ENCODE results near the gene FTSJ3. TPM values are rescaled to one million over a fixed set of nuclear protein-coding genes. Genes with fewer than 3 reads are reported as not detected.
"Not testable (repeated sequence)": the region's sequence is repeated elsewhere in the genome, so short reads cannot be mapped to it uniquely, and the experiment has no call there.

FTSJ3 gene
- total and polyA plus RNA-seq, 2 experiments from 2014 or later = 29.2 to 61.5 TPM

GRCh38 chr17:63796375-63796774, 31.1 kb downstream of the FTSJ3 start:
- H2AFZ ChIP-seq; ATAC-seq; H3K27me3 Mint-ChIP-seq (ENCODE audit: insufficient read depth, low read depth, poor library complexity); H3K4me1 ChIP-seq (ENCODE audit: insufficient read depth); H3K4me3 Mint-ChIP-seq; H3K27me3 ChIP-seq (ENCODE audit: insufficient read depth); H3K27ac ChIP-seq (ENCODE audit: low read depth); H3K4me3 ChIP-seq; H3K27ac Mint-ChIP-seq; H3K4me2 ChIP-seq; H3K9me3 Mint-ChIP-seq; H3F3A ChIP-seq (replicated peaks; ENCODE audit: low read depth); DNase-seq (ENCODE audit: low spot score); H3K9me2 ChIP-seq (ENCODE audit: insufficient read depth); H3K4me1 Mint-ChIP-seq: not testable (repeated sequence)
- Histone ChIP-seq H4K20me1 (replicated peaks; ENCODE audit: insufficient read depth) (peaks cover 26% of the 10 kb centered on the region), H3K79me2 (replicated peaks; ENCODE audit: insufficient read depth) (peaks cover 71% of the 10 kb centered on the region), H3K36me3 (ENCODE audit: insufficient read depth) (peaks cover 96% of the 10 kb centered on the region)
- H3K36me3 Mint-ChIP-seq (ENCODE audit: low read depth) = peaks cover 92% of the 10 kb centered on the region

GRCh38 chr17:63792055-63792729, 35.3 kb downstream of the FTSJ3 start:
- Histone ChIP-seq H3K36me3 (ENCODE audit: insufficient read depth) (peaks cover 89% of the 10 kb centered on the region), H4K20me1 (replicated peaks; ENCODE audit: insufficient read depth) (peaks cover 32% of the 10 kb centered on the region), H3K4me2 (no peak overlapping the region), H3F3A (replicated peaks; ENCODE audit: low read depth) (0 out of 2 replicates have a peak, but pooled peaks cover 5% of the 10 kb centered on the region), H3K4me1 (ENCODE audit: insufficient read depth) (no peaks in the 10 kb centered on the region), H3K79me2 (replicated peaks; ENCODE audit: insufficient read depth) (peaks cover 93% of the 10 kb centered on the region), H2AFZ (no peak overlapping the region), H3K27ac (ENCODE audit: low read depth) (no peak overlapping the region; the same call in 1 of the 2 replicates), H3K9me2 (ENCODE audit: insufficient read depth) (no peaks in the 10 kb centered on the region), H3K4me3 (no peak overlapping the region), H3K27me3 (ENCODE audit: insufficient read depth) (no peaks in the 10 kb centered on the region)
- no peak for ATAC-seq
- Mint-ChIP-seq H3K27ac (0 out of 2 replicates have a peak overlapping the region, but pooled peaks have one; percentile 72), H3K4me3 (no peak overlapping the region), H3K9me3 (no peaks in the 10 kb centered on the region), H3K27me3 (ENCODE audit: insufficient read depth, low read depth, poor library complexity) (no peaks in the 10 kb centered on the region), H3K4me1 (no peaks in the 10 kb centered on the region), H3K36me3 (ENCODE audit: low read depth) (peaks cover 86% of the 10 kb centered on the region)
- DNase-seq (ENCODE audit: low spot score) = no peak
- TF ChIP-seq, protein P1, sequence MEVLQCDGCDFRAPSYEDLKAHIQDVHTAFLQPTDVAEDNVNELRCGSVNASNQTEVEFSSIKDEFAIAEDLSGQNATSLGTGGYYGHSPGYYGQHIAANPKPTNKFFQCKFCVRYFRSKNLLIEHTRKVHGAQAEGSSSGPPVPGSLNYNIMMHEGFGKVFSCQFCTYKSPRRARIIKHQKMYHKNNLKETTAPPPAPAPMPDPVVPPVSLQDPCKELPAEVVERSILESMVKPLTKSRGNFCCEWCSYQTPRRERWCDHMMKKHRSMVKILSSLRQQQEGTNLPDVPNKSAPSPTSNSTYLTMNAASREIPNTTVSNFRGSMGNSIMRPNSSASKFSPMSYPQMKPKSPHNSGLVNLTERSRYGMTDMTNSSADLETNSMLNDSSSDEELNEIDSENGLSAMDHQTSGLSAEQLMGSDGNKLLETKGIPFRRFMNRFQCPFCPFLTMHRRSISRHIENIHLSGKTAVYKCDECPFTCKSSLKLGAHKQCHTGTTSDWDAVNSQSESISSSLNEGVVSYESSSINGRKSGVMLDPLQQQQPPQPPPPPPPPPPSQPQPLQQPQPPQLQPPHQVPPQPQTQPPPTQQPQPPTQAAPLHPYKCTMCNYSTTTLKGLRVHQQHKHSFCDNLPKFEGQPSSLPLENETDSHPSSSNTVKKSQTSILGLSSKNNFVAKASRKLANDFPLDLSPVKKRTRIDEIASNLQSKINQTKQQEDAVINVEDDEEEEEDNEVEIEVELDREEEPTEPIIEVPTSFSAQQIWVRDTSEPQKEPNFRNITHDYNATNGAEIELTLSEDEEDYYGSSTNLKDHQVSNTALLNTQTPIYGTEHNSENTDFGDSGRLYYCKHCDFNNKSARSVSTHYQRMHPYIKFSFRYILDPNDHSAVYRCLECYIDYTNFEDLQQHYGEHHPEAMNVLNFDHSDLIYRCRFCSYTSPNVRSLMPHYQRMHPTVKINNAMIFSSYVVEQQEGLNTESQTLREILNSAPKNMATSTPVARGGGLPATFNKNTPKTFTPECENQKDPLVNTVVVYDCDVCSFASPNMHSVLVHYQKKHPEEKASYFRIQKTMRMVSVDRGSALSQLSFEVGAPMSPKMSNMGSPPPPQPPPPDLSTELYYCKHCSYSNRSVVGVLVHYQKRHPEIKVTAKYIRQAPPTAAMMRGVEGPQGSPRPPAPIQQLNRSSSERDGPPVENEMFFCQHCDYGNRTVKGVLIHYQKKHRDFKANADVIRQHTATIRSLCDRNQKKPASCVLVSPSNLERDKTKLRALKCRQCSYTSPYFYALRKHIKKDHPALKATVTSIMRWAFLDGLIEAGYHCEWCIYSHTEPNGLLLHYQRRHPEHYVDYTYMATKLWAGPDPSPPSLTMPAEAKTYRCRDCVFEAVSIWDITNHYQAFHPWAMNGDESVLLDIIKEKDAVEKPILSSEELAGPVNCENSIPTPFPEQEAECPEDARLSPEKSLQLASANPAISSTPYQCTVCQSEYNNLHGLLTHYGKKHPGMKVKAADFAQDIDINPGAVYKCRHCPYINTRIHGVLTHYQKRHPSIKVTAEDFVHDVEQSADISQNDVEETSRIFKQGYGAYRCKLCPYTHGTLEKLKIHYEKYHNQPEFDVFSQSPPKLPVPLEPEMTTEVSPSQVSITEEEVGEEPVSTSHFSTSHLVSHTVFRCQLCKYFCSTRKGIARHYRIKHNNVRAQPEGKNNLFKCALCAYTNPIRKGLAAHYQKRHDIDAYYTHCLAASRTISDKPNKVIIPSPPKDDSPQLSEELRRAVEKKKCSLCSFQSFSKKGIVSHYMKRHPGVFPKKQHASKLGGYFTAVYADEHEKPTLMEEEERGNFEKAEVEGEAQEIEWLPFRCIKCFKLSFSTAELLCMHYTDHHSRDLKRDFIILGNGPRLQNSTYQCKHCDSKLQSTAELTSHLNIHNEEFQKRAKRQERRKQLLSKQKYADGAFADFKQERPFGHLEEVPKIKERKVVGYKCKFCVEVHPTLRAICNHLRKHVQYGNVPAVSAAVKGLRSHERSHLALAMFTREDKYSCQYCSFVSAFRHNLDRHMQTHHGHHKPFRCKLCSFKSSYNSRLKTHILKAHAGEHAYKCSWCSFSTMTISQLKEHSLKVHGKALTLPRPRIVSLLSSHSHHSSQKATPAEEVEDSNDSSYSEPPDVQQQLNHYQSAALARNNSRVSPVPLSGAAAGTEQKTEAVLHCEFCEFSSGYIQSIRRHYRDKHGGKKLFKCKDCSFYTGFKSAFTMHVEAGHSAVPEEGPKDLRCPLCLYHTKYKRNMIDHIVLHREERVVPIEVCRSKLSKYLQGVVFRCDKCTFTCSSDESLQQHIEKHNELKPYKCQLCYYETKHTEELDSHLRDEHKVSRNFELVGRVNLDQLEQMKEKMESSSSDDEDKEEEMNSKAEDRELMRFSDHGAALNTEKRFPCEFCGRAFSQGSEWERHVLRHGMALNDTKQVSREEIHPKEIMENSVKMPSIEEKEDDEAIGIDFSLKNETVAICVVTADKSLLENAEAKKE (CRISPR knock-in tag; IDR thresholded peaks at IDR 0.05) = no peak
- TF ChIP-seq ZNF114 (CRISPR knock-in tag; IDR thresholded peaks at IDR 0.05) (no peak), NANOG (IDR thresholded peaks at IDR 0.05; ENCODE audit: borderline replicate concordance) (no peak), STAT1 (IDR thresholded peaks at IDR 0.05; ENCODE audit: unreplicated experiment) (no peak), ZNF331 (CRISPR knock-in tag; IDR thresholded peaks at IDR 0.05; ENCODE audit: low read depth) (no peak), JUNB (IDR thresholded peaks at IDR 0.05; ENCODE audit: unreplicated experiment) (no peak), EZH2 (IDR thresholded peaks at IDR 0.05; ENCODE audit: low read depth, unreplicated experiment) (no peak), CREB1 (CRISPR knock-in tag; IDR thresholded peaks at IDR 0.05; ENCODE audit: low read depth) (no peak), EZH2phosphoT487 (IDR thresholded peaks at IDR 0.05; ENCODE audit: unreplicated experiment) (no peak), REST (IDR thresholded peaks at IDR 0.05; ENCODE audit: unreplicated experiment) (no peak)
- TF ChIP-seq, protein P2, sequence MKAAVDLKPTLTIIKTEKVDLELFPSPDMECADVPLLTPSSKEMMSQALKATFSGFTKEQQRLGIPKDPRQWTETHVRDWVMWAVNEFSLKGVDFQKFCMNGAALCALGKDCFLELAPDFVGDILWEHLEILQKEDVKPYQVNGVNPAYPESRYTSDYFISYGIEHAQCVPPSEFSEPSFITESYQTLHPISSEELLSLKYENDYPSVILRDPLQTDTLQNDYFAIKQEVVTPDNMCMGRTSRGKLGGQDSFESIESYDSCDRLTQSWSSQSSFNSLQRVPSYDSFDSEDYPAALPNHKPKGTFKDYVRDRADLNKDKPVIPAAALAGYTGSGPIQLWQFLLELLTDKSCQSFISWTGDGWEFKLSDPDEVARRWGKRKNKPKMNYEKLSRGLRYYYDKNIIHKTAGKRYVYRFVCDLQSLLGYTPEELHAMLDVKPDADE (IDR thresholded peaks at IDR 0.05) = no peak
